Mucosa of rectum (tissue), 2 donors: Measurements from ENCODE around the gene GRK5.

Experiments used
- H3K27ac ChIP-seq, 2 donors: one replicate each; pipeline ENCODE4 v1.7.0; 2013; ENCODE audit warnings: inconsistent platforms in 2 of 2, low read depth in 2 of 2, low read length in 2 of 2
- H3K27me3 ChIP-seq, 2 donors: one replicate each; pipeline ENCODE4 v1.7.0; 2013; ENCODE audit warnings: low read length in 2 of 2; ENCODE audit not compliant: control insufficient read depth in 2 of 2, insufficient read depth in 2 of 2
- H3K36me3 ChIP-seq, 2 donors: one replicate each; pipeline ENCODE4 v1.7.0; 2013; ENCODE audit warnings: low read length in 2 of 2; ENCODE audit not compliant: control insufficient read depth in 2 of 2, insufficient read depth in 2 of 2
- H3K4me1 ChIP-seq, 2 donors: one replicate each; pipeline ENCODE4 v1.7.0; 2013; ENCODE audit warnings: low read length in 2 of 2, mild to moderate bottlenecking in 1 of 2; ENCODE audit not compliant: control insufficient read depth in 2 of 2, insufficient read depth in 2 of 2
- H3K4me3 ChIP-seq, 2 donors: one replicate each; pipeline ENCODE4 v1.7.0; 2013; ENCODE audit warnings: low read length in 2 of 2
- H3K9ac ChIP-seq, 2 donors: one replicate each; pipeline ENCODE4 v1.7.0; 2013; ENCODE audit warnings: low read length in 2 of 2, low read depth in 1 of 2, mild to moderate bottlenecking in 1 of 2
- H3K9me3 ChIP-seq, 2 donors: one replicate each; pipeline ENCODE4 v1.7.0; 2013; ENCODE audit warnings: low read length in 2 of 2; ENCODE audit not compliant: control insufficient read depth in 2 of 2
- donor health status: healthy.
- donor health status: Normal muscosa, but diverticular disease.

The GRK5 gene

DNA sequence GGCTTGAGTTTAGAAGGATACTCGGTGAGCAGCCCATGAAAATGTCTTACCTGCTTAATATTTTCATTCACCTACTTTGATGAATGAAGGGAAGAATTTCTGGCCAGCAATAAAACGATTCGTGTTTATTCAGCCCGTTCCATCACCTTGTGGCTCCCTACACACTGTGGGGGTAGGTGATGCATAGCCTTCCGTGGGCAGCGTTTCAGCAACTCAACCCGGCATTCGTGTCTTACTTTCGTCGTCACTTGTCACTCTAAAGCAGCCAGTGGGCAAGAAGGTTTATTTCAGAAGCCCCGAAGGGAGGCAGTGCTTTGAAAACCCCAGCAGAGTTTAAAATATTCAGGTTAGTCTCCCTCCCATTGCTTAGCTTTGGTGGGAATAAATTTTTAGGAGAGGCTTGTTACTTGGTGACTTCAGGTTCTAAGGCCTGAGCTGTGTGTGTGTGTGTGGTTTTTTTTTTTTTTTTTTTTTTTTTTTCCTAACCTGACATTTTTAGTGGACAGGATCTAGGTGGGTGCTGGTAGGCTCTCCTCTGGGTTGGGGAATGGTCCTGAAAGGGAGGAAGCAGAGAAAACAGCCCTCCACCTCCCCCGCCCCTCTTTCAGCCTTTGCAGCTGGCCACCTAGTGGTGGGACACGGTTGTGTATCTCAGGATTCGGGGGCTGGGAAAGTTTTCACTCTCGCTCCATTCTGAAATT lies 1.8 kb downstream of the GRK5 start:
- no peaks in the 10 kb centered on the region for H3K36me3 ChIP-seq
- peaks cover 21 to 25% of the 10 kb centered on the region in 2 donors for H3K4me1 ChIP-seq
- peaks cover 6% of the 10 kb centered on the region in 2 donors for H3K27me3 ChIP-seq
- no peaks in the 10 kb centered on the region for H3K9me3 ChIP-seq
- H3K9ac ChIP-seq: peak overlapping the region; percentile 68 to 72
- H3K27ac ChIP-seq: peak overlapping the region; percentile 73 to 92
- H3K4me3 ChIP-seq: peak overlapping the region; percentile 74 to 85

DNA sequence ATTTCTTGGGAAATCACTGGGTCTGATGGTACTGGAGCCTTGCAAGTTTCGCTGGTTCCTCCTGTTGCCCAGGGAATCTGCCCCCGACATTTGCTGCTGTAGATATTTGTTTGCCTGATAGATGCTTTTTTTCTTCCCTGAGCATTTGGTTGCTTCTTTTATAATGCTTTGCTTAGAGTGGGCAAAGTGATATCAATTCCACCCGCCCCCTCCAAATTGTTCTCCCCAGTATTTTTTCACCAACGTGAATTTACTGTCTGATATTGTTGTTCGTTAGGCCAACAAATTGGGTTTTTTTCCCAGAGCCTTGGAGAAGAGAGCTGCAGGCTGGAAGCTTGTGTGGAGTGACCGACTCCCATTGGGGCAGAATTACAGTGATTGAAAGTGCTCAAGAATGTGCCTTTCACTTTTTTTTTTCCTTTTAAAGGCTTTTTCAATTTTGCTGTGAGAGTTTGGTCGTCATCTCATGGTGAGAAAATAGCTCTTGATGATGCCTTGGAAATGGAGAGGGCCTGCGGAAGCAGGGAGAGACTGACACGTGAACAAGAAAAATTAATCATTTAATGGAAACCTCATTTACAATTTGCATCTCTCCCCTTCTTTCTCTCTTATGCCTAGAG lies 2.5 kb downstream of the GRK5 start:
- Histone ChIP-seq H3K9ac (peak overlapping the region; percentile 58 to 68), H3K4me1 (peaks cover 21 to 25% of the 10 kb centered on the region in 2 donors), H3K27me3 (peaks cover 6% of the 10 kb centered on the region in 2 donors), H3K4me3 (peak overlapping the region; percentile 32 to 85), H3K36me3 (no peaks in the 10 kb centered on the region), H3K9me3 (no peaks in the 10 kb centered on the region), H3K27ac (peak overlapping the region; percentile 73 to 92)

DNA sequence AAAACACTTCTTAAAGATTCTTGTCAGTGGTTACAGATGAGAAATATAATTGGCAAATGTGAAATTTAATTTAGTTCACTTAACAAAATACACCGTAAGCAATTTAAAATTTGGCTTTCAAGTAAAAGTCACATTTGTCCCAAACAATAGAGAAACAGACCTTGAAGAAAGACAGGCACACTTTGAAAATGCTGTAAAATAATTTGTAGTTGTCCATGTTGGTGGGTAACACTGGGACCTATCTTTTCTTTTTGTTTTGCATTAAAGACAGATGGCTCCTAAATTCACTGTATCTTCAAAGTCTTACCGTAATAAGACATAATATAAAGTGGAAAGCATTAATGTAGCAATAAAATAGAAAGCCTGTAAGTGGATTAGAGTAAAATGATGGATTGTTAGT lies 3.3 kb downstream of the GRK5 start:
- peaks cover 21 to 24% of the 10 kb centered on the region in 2 donors for H3K4me1 ChIP-seq
- H3K9me3 ChIP-seq: no peaks in the 10 kb centered on the region
- H3K36me3 ChIP-seq: no peaks in the 10 kb centered on the region
- H3K4me3 ChIP-seq: no peak overlapping the region
- no peak overlapping the region for H3K9ac ChIP-seq
- H3K27me3 ChIP-seq: peaks cover 6% of the 10 kb centered on the region in 2 donors
- peak overlapping the region; percentile 43 to 49 for H3K27ac ChIP-seq

DNA sequence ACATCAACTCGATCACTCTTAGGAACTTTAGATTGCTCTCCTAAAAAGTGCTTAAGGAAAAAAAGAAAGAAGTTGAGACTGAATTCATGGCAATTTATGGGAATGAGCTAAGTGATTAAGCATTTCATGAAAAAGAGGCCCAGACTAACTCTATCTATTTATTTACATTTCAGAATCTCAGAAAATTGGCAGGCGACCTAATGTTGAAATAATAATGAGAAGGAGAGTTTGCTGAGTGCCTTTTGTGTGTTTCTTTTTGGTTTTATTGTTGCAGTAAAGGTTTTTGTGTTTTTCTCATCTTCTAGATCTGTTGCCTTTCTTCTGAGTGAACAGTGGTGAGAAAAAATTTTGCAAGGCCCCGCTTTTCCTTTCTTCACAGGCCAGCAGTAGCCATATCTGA lies 3.8 kb downstream of the GRK5 start:
- Histone ChIP-seq H3K27me3 (peaks cover 6% of the 10 kb centered on the region in 2 donors), H3K36me3 (no peaks in the 10 kb centered on the region), H3K9ac (peak overlapping the region in 1 of 2 donors; percentile 37), H3K27ac (peak overlapping the region; percentile 49 to 55), H3K4me3 (no peak overlapping the region), H3K4me1 (peaks cover 18 to 19% of the 10 kb centered on the region in 2 donors), H3K9me3 (no peaks in the 10 kb centered on the region)

DNA sequence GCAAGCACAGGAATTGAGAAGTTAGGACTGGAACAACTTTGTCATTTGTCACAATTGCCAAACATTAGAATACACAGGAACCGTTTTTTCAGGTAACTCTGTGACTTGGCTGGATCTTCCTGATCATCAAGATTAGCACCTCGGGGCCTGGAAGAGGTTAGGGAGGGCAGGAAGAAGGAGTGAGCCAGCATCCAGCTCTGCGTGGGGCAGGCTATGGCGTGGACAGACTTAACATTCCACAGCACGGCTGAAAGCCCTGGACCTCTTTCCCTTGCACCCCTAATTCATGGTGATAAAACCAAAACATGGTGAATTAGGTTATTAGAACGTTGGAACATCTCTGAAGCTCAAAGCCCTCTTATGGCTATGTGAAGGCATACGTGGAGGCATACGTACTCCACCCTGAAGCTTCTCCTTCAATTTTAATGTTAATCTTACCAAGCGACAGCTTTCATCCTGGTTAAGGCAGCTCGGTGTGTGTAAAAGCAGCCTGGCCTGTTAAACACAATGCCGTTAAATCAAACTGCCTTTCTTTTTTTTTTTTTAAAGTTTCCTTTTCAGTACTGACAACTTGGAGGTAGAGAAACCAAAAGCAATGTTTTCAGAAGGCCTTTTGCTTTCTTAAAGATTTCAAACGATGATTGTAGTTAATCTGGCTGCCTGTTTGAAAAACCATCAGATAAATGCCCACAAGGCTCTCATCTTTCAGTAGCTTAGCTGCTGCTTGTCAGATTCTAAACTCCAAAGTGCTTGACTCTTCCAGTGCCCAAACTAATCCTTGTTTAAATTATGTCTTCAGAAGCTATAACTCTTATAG lies 4.5 kb downstream of the GRK5 start:
- H3K9me3 ChIP-seq: no peaks in the 10 kb centered on the region
- no peak overlapping the region for H3K4me3 ChIP-seq
- H3K9ac ChIP-seq: peak overlapping the region; percentile 37 to 47
- H3K27me3 ChIP-seq: peaks cover 6% of the 10 kb centered on the region in 2 donors
- H3K36me3 ChIP-seq: no peaks in the 10 kb centered on the region
- H3K27ac ChIP-seq: peak overlapping the region; percentile 49 to 55
- H3K4me1 ChIP-seq: peaks cover 13 to 17% of the 10 kb centered on the region in 2 donors

DNA sequence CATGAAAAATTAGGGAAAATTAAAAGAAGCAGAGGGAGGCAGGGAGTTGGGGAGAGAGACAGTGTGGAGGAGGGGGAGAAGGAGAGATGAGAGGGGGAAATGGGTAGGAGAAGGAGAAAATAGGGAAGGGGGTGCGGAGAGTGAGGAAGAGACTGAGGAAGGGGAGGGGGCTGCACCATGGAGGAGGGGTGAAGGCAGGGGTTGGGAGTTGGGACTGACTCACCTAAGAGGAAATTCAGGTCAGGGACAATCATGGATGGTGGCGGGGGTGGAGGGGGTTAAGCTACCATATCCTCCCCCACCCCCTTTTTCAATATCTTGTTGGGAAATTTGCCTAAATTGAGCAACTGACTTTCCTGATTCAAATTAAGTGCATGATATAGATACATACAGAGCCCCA lies 8.0 kb downstream of the GRK5 start:
- Histone ChIP-seq H3K4me1 (peaks cover 5 to 8% of the 10 kb centered on the region in 2 donors), H3K36me3 (no peaks in the 10 kb centered on the region), H3K4me3 (no peak overlapping the region), H3K27ac (no peak overlapping the region), H3K27me3 (no peaks in the 10 kb centered on the region), H3K9me3 (no peaks in the 10 kb centered on the region), H3K9ac (no peak overlapping the region)

DNA sequence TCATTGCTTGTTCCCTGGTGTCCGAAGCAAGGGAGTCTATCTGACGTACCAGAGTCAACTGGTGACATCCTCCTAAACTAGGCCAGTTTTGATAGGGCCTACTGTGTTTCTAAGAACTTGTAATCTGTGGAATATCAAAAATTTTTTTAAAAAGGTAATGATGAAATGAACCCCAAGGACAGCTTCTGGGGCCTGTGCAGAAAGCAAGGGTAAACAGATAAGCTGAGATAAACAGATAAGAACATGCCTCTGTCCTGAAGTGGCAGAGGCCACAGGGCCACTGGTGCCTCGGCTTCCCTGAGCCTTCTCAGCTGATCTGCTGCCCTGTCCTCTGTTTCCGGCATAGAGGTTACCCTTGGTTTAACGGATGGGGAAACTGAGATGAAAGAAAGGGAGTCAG lies 8.8 kb downstream of the GRK5 start:
- Histone ChIP-seq H3K9me3 (no peaks in the 10 kb centered on the region), H3K4me1 (peaks cover 5 to 8% of the 10 kb centered on the region in 2 donors), H3K4me3 (no peak overlapping the region), H3K27me3 (no peaks in the 10 kb centered on the region), H3K9ac (no peak overlapping the region), H3K27ac (no peak overlapping the region), H3K36me3 (no peaks in the 10 kb centered on the region)

DNA sequence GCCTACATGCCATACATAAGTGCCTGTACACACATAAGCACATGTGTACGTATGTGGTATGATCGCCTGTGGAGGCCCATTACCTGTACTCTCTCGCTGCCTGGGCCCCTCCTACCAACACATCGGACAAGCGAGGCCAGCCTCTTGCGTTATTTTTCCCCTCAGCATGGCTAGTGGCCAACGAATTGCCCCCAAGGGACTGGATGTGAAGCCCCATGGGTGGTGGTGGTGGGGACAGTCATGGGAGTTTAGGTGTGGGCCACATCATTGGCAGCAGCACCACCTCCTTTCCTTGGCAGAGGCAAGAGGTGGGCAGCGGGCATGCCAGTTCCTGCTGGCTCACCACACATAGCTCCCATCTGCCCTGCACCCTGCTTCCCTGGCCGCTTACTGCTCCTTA lies 10.0 kb downstream of the GRK5 start:
- no peak overlapping the region for H3K9ac ChIP-seq
- H3K4me1 ChIP-seq: peaks cover 8 to 9% of the 10 kb centered on the region in 2 donors
- H3K9me3 ChIP-seq: no peaks in the 10 kb centered on the region
- no peak overlapping the region for H3K4me3 ChIP-seq
- no peaks in the 10 kb centered on the region for H3K27me3 ChIP-seq
- no peaks in the 10 kb centered on the region for H3K36me3 ChIP-seq
- H3K27ac ChIP-seq: no peak overlapping the region

DNA sequence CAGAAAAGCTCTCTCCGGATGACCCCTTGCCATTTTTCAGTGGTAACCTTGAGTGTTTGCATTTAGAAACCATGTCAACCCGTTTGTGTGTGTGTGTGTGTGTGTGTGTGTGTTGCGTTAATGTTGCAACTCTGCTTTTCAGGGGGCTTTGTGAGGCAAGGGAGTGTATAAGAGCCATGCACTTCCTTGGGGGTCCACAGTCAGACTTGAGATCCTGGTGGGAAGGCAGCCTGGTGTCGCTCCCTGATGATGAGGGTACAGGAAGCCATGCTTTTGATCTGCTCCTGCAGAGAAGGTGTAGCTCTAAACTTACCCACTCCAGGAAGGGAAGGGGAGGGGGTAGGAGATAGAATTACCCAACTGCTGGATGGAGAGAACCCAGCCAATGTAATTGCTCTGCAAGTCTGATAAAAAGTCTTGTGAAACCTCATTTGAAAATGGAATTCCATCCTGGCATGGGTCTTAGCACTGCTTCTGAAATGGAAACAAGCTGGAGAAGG lies 10.7 kb downstream of the GRK5 start:
- H3K4me3 ChIP-seq: no peak overlapping the region
- H3K4me1 ChIP-seq: peaks cover 8 to 12% of the 10 kb centered on the region in 2 donors
- no peaks in the 10 kb centered on the region for H3K27me3 ChIP-seq
- no peaks in the 10 kb centered on the region for H3K36me3 ChIP-seq
- H3K9ac ChIP-seq: no peak overlapping the region
- no peak overlapping the region for H3K27ac ChIP-seq
- no peaks in the 10 kb centered on the region for H3K9me3 ChIP-seq

DNA sequence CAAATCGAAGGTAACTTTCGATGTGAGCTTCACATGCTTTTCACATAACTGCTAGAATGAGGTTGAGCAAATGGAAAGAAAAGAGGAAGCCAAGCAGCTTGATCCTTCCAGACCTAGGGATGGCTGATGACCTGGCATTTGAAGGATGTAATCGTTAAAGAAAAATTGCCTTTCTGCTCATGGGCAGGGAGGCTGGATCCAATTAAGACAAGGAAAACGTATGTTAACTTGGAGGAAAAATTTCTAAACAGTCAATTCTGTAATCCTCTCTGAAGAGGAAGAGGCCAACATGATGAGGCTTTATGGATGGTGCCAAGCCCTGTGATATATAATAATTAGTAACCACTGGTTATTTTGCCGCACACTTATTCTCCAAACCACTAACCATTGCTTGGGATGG lies 12.5 kb downstream of the GRK5 start:
- Histone ChIP-seq H3K27ac (peak overlapping the region; percentile 35 to 43), H3K9ac (no peak overlapping the region), H3K4me1 (peaks cover 8 to 15% of the 10 kb centered on the region in 2 donors), H3K9me3 (no peaks in the 10 kb centered on the region), H3K36me3 (no peaks in the 10 kb centered on the region), H3K27me3 (no peaks in the 10 kb centered on the region), H3K4me3 (no peak overlapping the region)
